GM10248 (cell line): ENCODE data around the gene CNNM3.

Experiments
- CTCF ChIA-PET: fragments of 300-600 bp; sonication (Branson Sonifier 250); formaldehyde crosslinking; extraction: SDS; loops from one replicate; lab custom pipeline; 2021; ENCODE audit warnings: antibody characterized with exemption; lab: Yijun Ruan, JAX
- POLR2A ChIA-PET: fragments of 350-650 bp; sonication (Branson Sonifier 250); formaldehyde crosslinking; extraction: SDS; loops from one replicate; lab custom pipeline; 2020; ENCODE audit warnings: antibody characterized with exemption; lab: Yijun Ruan, JAX
- DNase-seq: peaks from one replicate; pipeline ENCODE4 v3.0.0; 2012; ENCODE audit errors: extremely low spot score
- TF ChIP-seq, protein P1 (sequence below): IDR thresholded peaks from 2 replicates; pipeline ENCODE4 v1.5.1; 2012; ENCODE audit warnings: mild to moderate bottlenecking, low read depth; ENCODE audit errors: extremely low read depth, missing control alignments, control extremely low read depth

The CNNM3 gene

DNA sequence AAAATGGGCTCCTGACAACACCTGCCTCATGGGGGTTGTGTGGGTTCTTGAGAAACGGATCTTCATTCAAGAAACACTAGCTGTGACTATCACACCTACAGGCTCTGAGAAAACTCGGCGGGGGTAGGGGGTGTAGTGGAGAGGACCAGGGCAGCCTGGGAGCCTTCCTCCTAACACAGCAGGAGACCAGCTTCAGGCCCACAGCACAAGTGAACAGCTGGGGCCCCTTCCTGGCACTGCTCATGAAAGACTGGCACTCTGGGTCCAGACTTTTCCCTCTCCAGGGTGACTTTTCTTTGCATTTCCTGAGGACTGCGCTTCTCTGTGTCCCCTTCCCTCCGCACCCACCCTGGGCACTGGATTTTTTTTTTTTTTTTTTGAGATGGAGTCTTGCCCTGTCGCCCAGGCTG, 61.0 kb downstream of the CNNM3 start:
- TF ChIP-seq, protein P1, sequence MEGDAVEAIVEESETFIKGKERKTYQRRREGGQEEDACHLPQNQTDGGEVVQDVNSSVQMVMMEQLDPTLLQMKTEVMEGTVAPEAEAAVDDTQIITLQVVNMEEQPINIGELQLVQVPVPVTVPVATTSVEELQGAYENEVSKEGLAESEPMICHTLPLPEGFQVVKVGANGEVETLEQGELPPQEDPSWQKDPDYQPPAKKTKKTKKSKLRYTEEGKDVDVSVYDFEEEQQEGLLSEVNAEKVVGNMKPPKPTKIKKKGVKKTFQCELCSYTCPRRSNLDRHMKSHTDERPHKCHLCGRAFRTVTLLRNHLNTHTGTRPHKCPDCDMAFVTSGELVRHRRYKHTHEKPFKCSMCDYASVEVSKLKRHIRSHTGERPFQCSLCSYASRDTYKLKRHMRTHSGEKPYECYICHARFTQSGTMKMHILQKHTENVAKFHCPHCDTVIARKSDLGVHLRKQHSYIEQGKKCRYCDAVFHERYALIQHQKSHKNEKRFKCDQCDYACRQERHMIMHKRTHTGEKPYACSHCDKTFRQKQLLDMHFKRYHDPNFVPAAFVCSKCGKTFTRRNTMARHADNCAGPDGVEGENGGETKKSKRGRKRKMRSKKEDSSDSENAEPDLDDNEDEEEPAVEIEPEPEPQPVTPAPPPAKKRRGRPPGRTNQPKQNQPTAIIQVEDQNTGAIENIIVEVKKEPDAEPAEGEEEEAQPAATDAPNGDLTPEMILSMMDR = no peak
- DNase-seq = no peak
- ChIA-PET POLR2A (no interaction called here), CTCF (interaction anchor here (1.3 to 1.9 kb wide), 4 partner anchors 9 to 74 kb away, joined by 3 to 7 read pairs (median 4); partner anchors contain the start of gene ANKRD39)

DNA sequence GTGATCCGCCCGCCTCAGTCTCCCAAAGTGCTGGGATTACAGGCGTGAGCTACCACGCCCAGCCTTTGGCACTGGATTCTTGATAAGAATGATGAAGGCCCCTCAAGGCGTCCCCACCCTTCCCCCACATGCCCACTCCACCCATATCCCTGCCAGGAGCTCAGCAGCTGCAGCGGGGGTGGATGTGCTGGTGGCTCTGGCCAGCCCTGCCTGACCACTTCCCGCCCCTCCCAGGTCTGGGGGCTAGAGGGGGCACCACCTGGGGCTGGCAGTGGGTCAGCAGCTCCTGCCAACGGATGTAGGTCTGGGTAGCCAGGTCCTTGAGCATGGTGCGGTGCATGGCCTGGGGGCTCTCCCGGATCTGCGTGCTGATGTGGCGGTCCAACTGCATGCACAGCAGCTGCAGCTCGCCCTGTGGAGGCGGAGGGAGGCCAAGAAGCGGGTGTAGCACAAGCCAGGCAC, 61.6 kb downstream of the CNNM3 start:
- ChIA-PET POLR2A (no interaction called here), CTCF (interaction anchor here (0.9 to 1.9 kb wide), 5 partner anchors 9 to 73 kb away, joined by 3 to 7 read pairs (median 6); partner anchors contain the start of gene ANKRD39)
- TF ChIP-seq, protein P1 = no peak
- no peak for DNase-seq

DNA sequence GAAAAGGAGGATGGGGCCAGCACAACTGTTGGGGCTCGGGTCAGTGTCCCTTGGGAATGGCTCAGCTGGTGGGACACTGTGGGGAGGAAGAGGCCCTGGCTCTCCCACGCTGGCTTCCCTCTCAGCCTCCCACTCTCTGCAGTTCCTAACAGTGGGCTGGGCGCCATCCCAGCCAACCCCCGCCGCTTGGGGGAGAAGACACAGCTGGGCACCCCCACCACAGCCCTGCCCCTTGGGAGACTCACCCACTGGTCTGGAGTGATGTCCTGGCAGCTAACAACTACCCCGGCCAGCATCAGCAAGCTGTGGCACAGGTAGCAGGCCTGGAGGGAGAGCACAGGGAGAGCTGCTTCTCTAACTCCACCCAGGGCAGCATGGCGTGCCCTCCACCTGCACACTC, 62.1 kb downstream of the CNNM3 start:
- ChIA-PET CTCF (interaction anchor here (0.9 to 1.9 kb wide), 4 partner anchors 10 to 115 kb away, joined by 3 to 7 read pairs (median 4); partner anchors contain the start of gene ANKRD39), POLR2A (no interaction called here)
- TF ChIP-seq, protein P1 = no peak
- DNase-seq = no peak

DNA sequence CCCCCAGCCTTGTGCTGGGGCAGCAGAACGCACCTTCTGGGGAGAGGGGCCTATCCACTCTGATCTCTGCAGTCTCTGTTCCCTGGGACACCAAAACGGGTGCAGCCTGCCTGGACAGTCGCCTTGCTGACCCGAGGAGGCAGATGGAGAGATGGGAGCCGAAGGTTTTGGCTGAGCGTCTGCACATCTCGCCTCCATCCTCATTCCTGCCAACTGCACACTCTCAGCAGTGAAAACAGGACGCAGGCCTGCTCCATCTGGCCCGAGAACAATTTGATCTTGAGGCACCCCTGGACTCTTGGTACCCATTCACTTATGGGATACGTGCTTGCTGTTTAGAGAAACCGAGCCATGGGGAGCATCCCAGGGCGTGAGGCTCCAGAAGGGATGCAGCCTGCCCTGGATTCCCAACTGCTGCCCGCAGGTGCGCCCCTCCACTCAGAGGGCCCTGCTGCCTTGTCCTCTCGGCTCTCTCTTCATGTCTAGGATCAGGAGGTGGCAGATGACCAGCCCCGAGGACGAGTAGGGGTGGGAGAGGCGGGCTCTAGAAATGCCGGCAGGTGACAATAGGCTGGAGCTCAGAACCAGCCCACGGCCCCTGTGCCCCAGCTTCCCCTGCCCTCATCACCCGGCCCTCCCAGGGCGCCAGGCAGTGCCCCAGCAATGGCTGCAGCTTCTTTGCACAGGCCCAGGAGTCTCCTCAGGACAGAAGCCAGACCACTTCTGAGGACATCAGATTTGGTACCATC, 62.9 kb downstream of the CNNM3 start:
- POLR2A ChIA-PET = no interaction called here
- TF ChIP-seq, protein P1 = no peak
- DNase-seq = no peak
- CTCF ChIA-PET = interaction anchor here (0.9 to 2.3 kb wide), 6 partner anchors 10 to 116 kb away, joined by 3 to 8 read pairs (median 6); partner anchors contain the start of gene ANKRD39

DNA sequence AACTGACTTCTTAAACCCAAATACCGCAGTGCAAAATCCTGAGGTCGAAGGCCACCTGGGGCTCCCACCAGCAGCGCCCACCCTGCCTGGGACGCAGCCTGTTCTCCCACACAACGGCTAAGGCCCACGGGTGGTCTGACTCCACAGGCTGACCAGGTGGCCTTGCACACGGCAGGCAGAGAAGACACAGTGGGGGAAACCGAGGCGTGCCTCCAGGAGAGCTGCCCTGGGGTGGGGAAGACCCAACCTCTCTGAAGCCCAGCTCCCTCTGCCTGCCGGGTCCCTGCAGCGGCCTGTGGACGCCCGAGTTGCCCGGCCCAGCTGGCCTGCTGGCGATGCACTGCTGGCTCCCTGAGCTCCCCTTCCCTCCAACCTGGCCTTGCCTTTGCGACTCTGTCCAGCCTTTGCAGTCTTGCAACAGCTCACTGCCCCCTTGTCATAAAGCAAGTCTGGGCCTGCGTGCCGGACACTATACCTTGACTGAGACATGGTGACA, 63.5 kb downstream of the CNNM3 start:
- ChIA-PET POLR2A (no interaction called here), CTCF (interaction anchor here (1.3 to 2.3 kb wide), 3 partner anchors 11 to 22 kb away, joined by 3 to 8 read pairs (median 6); partner anchors contain the start of gene ANKRD39)
- TF ChIP-seq, protein P1 = no peak
- DNase-seq = no peak

DNA sequence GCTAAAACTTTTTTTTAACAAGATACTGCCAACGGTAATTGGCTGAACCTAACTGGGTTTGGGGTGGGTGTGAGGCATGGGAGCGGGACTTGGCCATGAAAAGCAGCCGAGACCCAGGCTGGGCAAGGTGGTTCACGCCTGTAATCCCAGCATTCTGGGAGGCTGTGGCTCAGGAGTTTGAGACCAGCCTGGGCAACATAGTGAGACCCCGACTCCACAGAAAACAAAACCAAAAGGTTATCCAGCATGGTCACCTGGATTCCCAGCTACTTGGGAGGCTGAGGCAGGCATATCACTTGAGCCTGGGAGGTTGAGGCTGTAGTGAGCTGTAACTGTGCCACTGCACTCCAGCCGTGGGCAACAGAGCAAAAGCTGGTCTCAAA, 64.8 kb downstream of the CNNM3 start:
- ChIA-PET CTCF (interaction anchor here (1.5 to 2.3 kb wide), 2 partner anchors 15 to 23 kb away, joined by 3 to 8 read pairs; partner anchors contain the start of gene ANKRD39), POLR2A (no interaction called here)
- no peak for DNase-seq
- TF ChIP-seq, protein P1 = no peak
